Measurements from ENCODE around the gene APOBEC3B.
"Not testable (repeated sequence)": the region's sequence is repeated elsewhere in the genome, so short reads cannot be mapped to it uniquely, and the experiment has no call there.

Gene APOBEC3B

DNA sequence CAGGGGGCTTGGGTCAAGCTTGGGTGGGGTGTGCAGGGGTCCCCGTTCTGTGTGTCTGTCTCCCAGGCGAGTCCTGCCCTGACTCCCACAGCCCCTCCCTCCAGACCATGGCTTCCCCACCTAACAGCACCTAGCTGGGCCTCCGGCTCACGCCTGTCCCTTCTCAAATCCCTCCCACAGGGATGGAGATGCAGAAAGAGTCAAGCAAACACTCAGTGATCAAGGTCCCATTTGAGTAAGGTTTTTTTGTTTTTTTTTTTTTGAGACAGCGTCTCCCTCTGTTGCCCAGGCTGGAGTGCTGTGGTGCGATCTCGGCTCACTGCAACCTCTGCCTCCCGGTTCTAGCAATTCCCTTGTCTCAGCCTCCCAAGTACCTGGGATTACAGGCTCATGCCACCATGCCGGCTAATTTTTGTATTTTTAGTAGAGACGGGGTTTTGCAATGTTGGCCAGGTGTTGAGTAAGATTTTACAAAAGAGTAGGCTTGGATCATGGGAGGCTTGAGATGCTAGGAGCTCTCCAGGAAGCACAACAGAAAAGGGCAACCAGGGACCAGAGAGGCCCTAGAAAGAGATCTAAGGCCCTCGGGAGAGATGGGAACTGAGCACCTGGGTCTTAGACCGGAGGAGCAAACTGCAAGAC is 44.5 kb downstream of the APOBEC3B start:
- DNase-seq (ENCODE audit: low spot score): no peak
- TF ChIP-seq, protein P1, sequence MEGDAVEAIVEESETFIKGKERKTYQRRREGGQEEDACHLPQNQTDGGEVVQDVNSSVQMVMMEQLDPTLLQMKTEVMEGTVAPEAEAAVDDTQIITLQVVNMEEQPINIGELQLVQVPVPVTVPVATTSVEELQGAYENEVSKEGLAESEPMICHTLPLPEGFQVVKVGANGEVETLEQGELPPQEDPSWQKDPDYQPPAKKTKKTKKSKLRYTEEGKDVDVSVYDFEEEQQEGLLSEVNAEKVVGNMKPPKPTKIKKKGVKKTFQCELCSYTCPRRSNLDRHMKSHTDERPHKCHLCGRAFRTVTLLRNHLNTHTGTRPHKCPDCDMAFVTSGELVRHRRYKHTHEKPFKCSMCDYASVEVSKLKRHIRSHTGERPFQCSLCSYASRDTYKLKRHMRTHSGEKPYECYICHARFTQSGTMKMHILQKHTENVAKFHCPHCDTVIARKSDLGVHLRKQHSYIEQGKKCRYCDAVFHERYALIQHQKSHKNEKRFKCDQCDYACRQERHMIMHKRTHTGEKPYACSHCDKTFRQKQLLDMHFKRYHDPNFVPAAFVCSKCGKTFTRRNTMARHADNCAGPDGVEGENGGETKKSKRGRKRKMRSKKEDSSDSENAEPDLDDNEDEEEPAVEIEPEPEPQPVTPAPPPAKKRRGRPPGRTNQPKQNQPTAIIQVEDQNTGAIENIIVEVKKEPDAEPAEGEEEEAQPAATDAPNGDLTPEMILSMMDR (IDR thresholded peaks at IDR 0.05; ENCODE audit: extremely low read depth, missing control alignments): no peak

DNA sequence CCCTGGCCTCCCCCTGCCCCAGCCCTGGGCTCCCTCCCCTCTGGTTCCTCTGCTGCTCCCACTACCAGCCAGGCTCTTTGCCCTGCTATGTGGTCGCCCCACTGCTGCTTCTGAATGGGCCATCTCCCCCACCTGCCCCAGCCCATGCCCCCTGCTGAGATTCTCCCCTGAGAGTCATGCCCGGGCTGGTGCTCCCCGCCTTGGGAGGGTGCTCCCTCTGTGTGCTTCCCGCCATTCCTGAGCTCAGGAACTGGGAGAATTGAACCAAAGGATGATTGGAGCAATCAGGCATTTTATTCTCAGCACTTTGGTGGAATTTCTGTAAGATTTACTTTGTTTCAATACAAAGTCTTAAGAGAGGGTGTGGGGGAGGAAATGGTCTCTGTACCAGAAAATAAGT is 45.6 kb downstream of the APOBEC3B start:
- no peak for DNase-seq (ENCODE audit: low spot score)
- TF ChIP-seq, protein P1 (IDR thresholded peaks at IDR 0.05; ENCODE audit: extremely low read depth, missing control alignments): no peak

DNA sequence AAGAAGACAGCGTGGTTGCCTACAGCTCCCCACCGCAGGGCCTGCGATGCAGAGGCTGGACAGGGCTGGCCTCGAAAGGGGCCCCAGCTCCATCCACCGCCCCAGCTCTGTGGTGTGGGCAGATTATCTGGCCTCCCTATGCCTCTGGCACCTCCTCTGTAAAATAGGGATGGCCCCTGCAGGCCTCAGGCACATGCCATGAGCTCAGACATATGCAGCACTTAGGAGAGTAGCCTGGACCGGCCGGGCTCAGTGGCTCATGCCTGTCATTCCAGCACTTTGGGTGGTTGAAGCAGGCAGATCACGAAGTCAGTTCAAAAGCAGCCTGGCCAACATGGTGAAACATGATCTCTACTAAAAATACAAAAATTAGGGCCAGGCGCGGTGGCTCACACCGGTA is 46.1 kb downstream of the APOBEC3B start:
- TF ChIP-seq, protein P1 (IDR thresholded peaks at IDR 0.05; ENCODE audit: extremely low read depth, missing control alignments): no peak
- DNase-seq (ENCODE audit: low spot score): no peak

DNA sequence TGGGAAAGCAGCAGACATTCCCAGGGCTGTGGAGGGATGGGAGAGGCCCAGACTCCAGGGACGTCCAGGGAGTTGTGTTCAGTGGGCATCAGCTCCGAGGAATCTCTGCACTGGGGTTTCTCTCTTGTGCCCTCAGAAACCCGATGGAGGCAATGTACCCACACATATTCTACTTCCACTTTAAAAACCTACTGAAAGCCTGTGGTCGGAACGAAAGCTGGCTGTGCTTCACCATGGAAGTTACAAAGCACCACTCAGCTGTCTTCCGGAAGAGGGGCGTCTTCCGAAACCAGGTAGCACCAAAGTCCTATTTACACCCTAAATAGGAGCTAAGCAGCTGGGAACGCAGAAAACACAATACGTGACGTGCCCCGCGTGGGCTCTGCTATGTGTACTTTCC is 47.1 kb downstream of the APOBEC3B start:
- TF ChIP-seq, protein P1 (IDR thresholded peaks at IDR 0.05; ENCODE audit: extremely low read depth, missing control alignments): no peak
- no peak for DNase-seq (ENCODE audit: low spot score)

DNA sequence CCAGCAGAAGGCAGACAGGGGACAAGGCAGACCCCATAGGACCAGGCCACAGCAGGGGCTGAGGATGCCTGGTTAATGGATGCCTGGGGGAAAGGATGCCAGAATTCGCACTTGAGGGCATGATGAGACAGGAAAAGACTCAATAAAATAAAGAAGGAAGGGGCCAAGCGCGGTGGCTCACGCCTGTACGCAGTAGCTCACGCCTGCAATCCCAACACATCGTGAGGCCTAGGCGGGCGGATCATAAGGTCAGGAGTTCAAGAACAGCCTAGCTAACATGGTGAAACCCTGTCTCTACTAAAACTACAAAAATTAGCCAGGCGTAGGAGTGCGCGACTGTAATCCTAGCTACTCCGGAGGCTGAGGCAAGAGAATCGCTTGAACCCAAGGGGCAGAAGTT is 48.6 kb downstream of the APOBEC3B start:
- TF ChIP-seq, protein P1 (IDR thresholded peaks at IDR 0.05; ENCODE audit: extremely low read depth, missing control alignments): no peak
- DNase-seq (ENCODE audit: low spot score): no peak

DNA sequence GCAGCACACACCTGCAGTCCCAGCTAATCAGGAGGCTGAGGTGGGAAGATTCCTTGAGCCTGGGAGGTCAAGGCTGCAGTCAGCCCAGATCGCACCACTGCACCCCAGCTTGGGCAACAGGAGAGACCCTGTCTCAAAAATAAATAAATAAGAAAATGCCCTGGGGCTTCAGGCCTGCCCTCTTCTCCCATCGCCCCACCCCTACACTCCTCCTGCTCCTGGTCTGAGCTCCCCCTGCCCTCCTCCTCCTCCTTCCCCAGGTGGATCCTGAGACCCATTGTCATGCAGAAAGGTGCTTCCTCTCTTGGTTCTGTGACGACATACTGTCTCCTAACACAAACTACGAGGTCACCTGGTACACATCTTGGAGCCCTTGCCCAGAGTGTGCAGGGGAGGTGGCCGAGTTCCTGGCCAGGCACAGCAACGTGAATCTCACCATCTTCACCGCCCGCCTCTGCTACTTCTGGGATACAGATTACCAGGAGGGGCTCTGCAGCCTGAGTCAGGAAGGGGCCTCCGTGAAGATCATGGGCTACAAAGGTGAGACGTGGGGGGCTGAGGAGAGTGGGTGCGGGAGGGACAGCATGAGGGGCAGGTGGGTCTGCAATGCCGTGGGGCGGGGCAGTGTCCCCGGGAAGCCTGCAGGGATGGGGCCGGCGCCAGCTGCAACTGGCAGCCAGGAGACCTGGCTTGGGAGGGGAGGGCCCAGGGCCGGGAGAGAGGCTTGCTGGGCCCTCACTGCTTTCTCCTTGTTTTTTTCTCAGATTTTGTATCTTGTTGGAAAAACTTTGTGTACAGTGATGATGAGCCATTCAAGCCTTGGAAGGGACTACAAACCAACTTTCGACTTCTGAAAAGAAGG is 49.5 kb downstream of the APOBEC3B start:
- DNase-seq (ENCODE audit: low spot score): not testable (repeated sequence)

DNA sequence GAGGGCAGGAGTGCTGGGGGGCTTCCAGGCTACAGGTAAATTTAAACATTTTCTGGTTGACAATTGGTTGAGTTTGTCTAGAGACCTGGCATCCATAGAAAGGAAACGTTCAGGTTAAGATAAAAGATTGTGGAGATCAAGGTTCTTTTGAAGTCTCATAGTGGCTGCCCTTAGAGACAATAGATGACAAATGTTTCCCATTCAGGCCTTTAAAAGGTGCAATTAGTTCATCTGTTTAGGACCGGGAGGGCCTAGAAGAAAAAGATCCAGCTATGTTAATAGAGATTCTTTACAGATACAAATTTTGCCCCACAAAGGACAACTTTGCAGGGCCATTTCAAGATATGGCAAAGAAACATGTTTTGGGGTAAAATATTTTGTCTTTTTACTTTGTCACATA is 54.9 kb downstream of the APOBEC3B start:
- DNase-seq (ENCODE audit: low spot score): not testable (repeated sequence)

DNA sequence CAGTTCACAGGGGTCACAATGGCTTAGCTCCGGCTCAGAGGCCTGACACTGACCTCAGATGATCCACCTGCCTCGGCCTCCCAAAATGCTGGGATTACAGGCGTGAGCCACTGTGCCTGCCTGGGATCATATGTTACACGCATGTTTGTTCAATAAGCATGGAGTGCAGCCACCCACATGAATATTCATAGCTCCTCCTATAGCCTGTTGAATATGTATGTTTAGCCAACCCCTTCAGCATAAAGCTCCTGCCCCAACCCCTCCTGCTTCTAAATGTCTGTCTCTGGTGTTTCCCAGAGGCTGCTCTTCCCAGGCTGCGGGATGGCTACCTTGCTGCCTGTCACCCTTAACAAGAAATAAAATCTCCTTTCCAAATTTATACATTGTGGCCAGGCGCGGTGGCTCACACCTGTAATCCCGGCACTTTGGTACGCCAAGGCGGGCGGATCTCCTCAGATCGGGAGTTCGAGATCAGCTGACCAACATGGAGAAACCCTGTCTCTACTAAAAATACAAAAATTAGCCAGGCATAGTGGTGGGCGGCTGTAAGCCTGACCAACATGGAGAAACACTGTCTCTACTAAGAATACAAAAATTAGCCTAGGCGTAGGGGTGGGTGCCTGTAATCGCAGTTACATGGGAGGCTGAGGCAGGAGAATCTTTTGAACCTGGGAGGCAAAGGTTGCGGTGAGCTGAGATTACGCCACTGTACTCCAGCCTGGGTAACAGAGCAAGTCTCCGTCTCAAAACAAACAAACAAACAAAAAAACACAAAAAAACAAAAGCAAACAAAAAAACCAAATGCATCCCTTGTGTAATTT is 57.4 kb downstream of the APOBEC3B start:
- TF ChIP-seq, protein P1 (IDR thresholded peaks at IDR 0.05; ENCODE audit: extremely low read depth, missing control alignments): no peak

DNA sequence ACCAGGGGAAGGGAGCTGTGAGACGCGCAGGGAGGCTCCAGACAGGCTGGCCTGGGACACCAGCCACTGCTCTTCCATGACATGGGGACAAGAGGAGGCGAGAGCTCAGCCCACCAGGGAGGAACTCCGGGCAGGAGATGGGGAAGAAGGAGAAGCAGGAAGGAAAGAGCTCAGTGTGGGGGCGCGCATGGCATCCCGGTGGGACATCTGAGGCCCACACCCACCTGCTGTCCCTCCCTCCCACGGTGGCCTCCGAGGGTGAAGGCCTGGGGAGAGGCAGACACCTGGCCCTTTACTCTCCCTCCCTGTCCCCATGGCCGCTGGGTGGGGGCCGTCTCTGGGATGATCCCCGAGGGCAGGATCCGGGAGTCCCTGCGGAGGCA is 58.0 kb downstream of the APOBEC3B start:
- not testable (repeated sequence) for DNase-seq (ENCODE audit: low spot score)

More for the DNA sequence above, 57.4 kb downstream of the APOBEC3B start:
- no peak for DNase-seq (ENCODE audit: low spot score)

DNA sequence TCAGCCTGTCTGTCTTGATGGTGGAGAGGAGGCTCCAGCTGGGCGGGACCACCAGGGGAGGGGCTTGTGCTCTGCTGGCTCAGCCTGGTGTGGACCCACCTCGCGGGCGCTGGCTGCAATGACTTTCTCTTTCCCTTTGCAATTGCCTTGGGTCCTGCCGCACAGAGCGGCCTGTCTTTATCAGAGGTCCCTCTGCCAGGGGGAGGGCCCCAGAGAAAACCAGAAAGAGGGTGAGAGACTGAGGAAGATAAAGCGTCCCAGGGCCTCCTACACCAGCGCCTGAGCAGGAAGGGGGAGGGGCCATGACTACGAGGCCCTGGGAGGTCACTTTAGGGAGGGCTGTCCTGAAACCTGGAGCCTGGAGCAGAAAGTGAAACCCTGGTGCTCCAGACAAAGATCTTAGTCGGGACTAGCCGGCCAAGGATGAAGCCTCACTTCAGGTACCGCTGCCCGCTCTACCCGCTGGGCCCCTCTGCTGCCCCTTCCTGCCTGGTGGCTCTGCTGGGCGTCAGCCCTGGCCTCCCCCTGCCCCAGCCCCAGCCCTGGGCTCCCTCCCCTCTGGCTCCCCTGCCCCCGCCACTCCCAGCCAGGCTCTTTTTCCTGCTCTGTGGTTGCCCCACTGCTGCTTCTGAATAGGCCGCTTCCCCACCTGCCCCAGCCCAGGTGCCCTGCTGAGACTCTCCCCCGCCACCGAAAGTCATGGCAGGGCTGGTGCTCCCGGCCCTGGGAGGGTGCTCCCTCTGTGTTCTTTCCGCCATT is 58.6 kb downstream of the APOBEC3B start, which contains the start of gene APOBEC3F:
Gene APOBEC3F (plus strand): TSS at position 327 of the 759 bp plus-strand sequence. CDS start 97 bp downstream, at position 424.
- not testable (repeated sequence) for DNase-seq (ENCODE audit: low spot score)

Data from GM20000 (cell line).